ENCODE results near the gene BST1.

Gene BST1

GRCh38 chr4:15676899-15677298 lies 26.0 kb upstream of the BST1 start:
- DNase-seq, result no peak

GRCh38 chr4:15677507-15677988 lies 25.3 kb upstream of the BST1 start:
- no peak for DNase-seq

GRCh38 chr4:15681067-15681371 lies 21.8 kb upstream of the BST1 start:
- no peak for DNase-seq

- peak; percentile 100 for DNase-seq
These were observed 21.3 kb upstream of the BST1 start, which contains the start of gene FAM200B for GRCh38 chr4:15681372-15682241. TSS of gene FAM200B (plus strand) at chr4:15681827. CDS start at chr4:15686978, 5,151 bp downstream.

GRCh38 chr4:15682242-15683142 lies 20.4 kb upstream of the BST1 start:
- no peak for DNase-seq

GRCh38 chr4:15683143-15683495 lies 19.7 kb upstream of the BST1 start:
- DNase-seq, result no peak

- DNase-seq, result no peak
These were observed 18.4 kb upstream of the BST1 start for GRCh38 chr4:15684498-15684897.

- DNase-seq, result no peak
These were observed 14.8 kb upstream of the BST1 start for GRCh38 chr4:15688051-15688450.

GRCh38 chr4:15689540-15689939 lies 13.3 kb upstream of the BST1 start:
- no peak for DNase-seq

- no peak for DNase-seq
These were observed 12.7 kb upstream of the BST1 start for GRCh38 chr4:15690020-15690809.

GRCh38 chr4:15691346-15692135 lies 11.3 kb upstream of the BST1 start:
- no peak for DNase-seq

- no peak for DNase-seq
These were observed 10.3 kb upstream of the BST1 start for GRCh38 chr4:15692602-15693001.

GRCh38 chr4:15694431-15694830 lies 8.4 kb upstream of the BST1 start:
- DNase-seq, result no peak

GRCh38 chr4:15695240-15695699 lies 7.6 kb upstream of the BST1 start:
- no peak for DNase-seq

- no peak for DNase-seq
These were observed 7.1 kb upstream of the BST1 start for GRCh38 chr4:15695729-15696128.

GRCh38 chr4:15696866-15697265 lies 6.0 kb upstream of the BST1 start:
- DNase-seq, result no peak

GRCh38 chr4:15703439-15703838 lies 574 bp downstream of the BST1 start:
- no peak for DNase-seq

GRCh38 chr4:15704129-15704528 lies 1.3 kb downstream of the BST1 start:
- no peak for DNase-seq

GRCh38 chr4:15706646-15707362 lies 3.9 kb downstream of the BST1 start:
- DNase-seq, result no peak

- DNase-seq, result no peak
These were observed 4.5 kb downstream of the BST1 start for GRCh38 chr4:15707363-15707715.

GRCh38 chr4:15711762-15712161 lies 8.9 kb downstream of the BST1 start:
- no peak for DNase-seq

- DNase-seq, result no peak
These were observed 9.3 kb downstream of the BST1 start for GRCh38 chr4:15712214-15712613.
